ENCODE measurements around the gene SYNE2.

Gene SYNE2

GRCh38 chr14:64238631-64239030, 385.8 kb downstream of the SYNE2 start:
- Histone ChIP-seq H3K9me3 (ENCODE audit: control insufficient read depth, insufficient read depth, low read length) (no peaks in the 10 kb centered on the region), H3K27me3 (ENCODE audit: control insufficient read depth, insufficient read depth, low read length) (no peaks in the 10 kb centered on the region), H3K9ac (ENCODE audit: low read depth, low read length) (no peak overlapping the region), H3K4me1 (ENCODE audit: control insufficient read depth, insufficient read depth, low read length) (no peaks in the 10 kb centered on the region), H3K36me3 (ENCODE audit: control insufficient read depth, insufficient read depth, low read length) (no peaks in the 10 kb centered on the region), H3K4me3 (ENCODE audit: low read depth, low read length) (no peak overlapping the region)

- H3K4me3 ChIP-seq (ENCODE audit: low read depth, low read length), result no peak overlapping the region
- H3K36me3 ChIP-seq (ENCODE audit: control insufficient read depth, insufficient read depth, low read length), result no peaks in the 10 kb centered on the region
- H3K9me3 ChIP-seq (ENCODE audit: control insufficient read depth, insufficient read depth, low read length), result no peaks in the 10 kb centered on the region
- H3K27me3 ChIP-seq (ENCODE audit: control insufficient read depth, insufficient read depth, low read length), result no peaks in the 10 kb centered on the region
- H3K4me1 ChIP-seq (ENCODE audit: control insufficient read depth, insufficient read depth, low read length), result no peaks in the 10 kb centered on the region
- no peak overlapping the region for H3K9ac ChIP-seq (ENCODE audit: low read depth, low read length)
Observed at GRCh38 chr14:64244279-64244678, 391.5 kb downstream of the SYNE2 start.

DNA sequence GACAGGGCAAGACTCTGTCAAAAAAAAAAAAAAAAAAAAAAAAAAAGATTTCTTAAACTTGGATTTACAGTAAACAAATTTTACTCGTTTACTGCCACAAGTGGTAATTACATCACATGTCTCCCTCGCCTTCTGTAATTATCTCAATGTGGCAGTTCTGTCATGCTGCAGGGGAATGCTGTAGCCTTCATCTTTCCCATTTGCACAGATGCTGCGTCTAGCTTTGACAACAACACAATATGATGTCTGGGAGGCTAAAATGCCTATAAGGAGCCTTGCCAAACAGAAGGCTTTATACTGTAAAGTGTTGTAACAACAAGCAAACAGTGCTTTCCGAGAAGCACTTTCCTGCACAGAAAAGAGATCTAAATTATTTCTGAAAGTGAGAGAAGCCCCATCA, 392.7 kb downstream of the SYNE2 start:
- H3K9me3 ChIP-seq (ENCODE audit: control insufficient read depth, insufficient read depth, low read length), result no peaks in the 10 kb centered on the region
- no peaks in the 10 kb centered on the region for H3K4me1 ChIP-seq (ENCODE audit: control insufficient read depth, insufficient read depth, low read length)
- H3K27me3 ChIP-seq (ENCODE audit: control insufficient read depth, insufficient read depth, low read length), result no peaks in the 10 kb centered on the region
- no peak overlapping the region for H3K4me3 ChIP-seq (ENCODE audit: low read depth, low read length)
- no peak overlapping the region for H3K9ac ChIP-seq (ENCODE audit: low read depth, low read length)
- H3K36me3 ChIP-seq (ENCODE audit: control insufficient read depth, insufficient read depth, low read length), result no peaks in the 10 kb centered on the region

DNA sequence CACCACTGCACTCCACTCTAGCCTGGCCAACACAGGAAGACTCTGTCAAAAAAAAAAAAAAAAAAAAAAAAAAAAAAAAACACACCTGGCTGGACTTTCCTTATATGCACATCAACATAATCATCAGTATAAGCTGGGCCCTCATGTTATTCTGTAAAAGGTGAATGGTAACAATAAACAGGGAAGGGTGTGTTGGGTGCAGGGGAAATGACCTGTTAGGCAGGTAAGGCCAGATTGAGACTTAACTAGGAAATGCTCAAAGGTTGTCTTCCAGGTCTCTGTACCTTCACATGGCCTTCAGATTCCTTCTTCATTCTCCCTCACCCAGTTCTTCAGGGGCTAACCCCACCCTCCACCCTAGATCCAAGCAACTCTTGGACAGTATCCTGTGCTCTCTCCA, 393.9 kb downstream of the SYNE2 start:
- no peak overlapping the region for H3K9ac ChIP-seq (ENCODE audit: low read depth, low read length)
- H3K9me3 ChIP-seq (ENCODE audit: control insufficient read depth, insufficient read depth, low read length), result no peaks in the 10 kb centered on the region
- H3K4me3 ChIP-seq (ENCODE audit: low read depth, low read length), result no peak overlapping the region
- no peaks in the 10 kb centered on the region for H3K36me3 ChIP-seq (ENCODE audit: control insufficient read depth, insufficient read depth, low read length)
- H3K27me3 ChIP-seq (ENCODE audit: control insufficient read depth, insufficient read depth, low read length), result no peaks in the 10 kb centered on the region
- no peaks in the 10 kb centered on the region for H3K4me1 ChIP-seq (ENCODE audit: control insufficient read depth, insufficient read depth, low read length)

DNA sequence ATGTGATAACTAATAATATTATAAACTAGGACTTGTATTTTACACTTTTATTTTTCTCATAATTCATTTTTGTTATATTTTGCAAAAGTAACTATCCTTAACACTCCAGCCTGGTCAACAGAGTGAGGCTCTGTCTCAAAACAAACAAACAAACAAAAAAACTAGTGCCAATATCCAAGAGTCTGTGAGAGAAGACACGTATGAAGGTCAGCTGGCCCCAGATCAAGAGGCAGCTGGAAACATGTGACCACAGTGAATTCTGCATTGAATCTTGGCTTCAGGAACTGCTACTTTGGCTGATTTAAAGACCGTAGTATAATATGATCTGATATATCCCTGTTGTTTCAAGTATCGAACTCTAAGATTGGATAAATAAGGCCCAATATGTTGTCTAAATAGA, 394.4 kb downstream of the SYNE2 start:
- H3K9me3 ChIP-seq (ENCODE audit: control insufficient read depth, insufficient read depth, low read length), result no peaks in the 10 kb centered on the region
- H3K4me3 ChIP-seq (ENCODE audit: low read depth, low read length), result no peak overlapping the region
- no peaks in the 10 kb centered on the region for H3K36me3 ChIP-seq (ENCODE audit: control insufficient read depth, insufficient read depth, low read length)
- H3K4me1 ChIP-seq (ENCODE audit: control insufficient read depth, insufficient read depth, low read length), result no peaks in the 10 kb centered on the region
- H3K27me3 ChIP-seq (ENCODE audit: control insufficient read depth, insufficient read depth, low read length), result no peaks in the 10 kb centered on the region
- H3K9ac ChIP-seq (ENCODE audit: low read depth, low read length), result no peak overlapping the region

DNA sequence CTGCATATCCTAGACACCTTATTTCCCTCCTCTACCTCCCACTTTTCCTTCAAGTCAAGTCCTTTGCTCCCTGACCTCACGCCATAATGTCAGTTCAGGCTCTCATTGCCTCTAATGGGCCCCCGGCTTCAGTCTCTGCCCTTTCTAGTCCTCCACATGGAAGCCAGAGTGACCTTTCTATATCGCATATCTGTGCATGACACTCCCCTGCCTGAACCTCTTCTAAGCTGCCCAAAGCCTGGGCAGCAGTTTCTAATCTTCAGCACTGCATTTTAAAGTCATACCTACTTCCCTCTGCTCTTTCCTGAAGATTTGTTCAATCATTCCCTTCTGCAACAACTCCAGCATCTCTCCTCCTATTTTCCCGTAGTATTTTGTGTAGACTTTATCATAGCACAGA, 395.9 kb downstream of the SYNE2 start:
- Histone ChIP-seq H3K4me3 (ENCODE audit: low read depth, low read length) (no peak overlapping the region), H3K9me3 (ENCODE audit: control insufficient read depth, insufficient read depth, low read length) (no peaks in the 10 kb centered on the region), H3K9ac (ENCODE audit: low read depth, low read length) (no peak overlapping the region), H3K36me3 (ENCODE audit: control insufficient read depth, insufficient read depth, low read length) (no peaks in the 10 kb centered on the region), H3K4me1 (ENCODE audit: control insufficient read depth, insufficient read depth, low read length) (no peaks in the 10 kb centered on the region), H3K27me3 (ENCODE audit: control insufficient read depth, insufficient read depth, low read length) (no peaks in the 10 kb centered on the region)

- H3K9me3 ChIP-seq (ENCODE audit: control insufficient read depth, insufficient read depth, low read length), result no peaks in the 10 kb centered on the region
- H3K4me1 ChIP-seq (ENCODE audit: control insufficient read depth, insufficient read depth, low read length), result no peaks in the 10 kb centered on the region
- no peaks in the 10 kb centered on the region for H3K27me3 ChIP-seq (ENCODE audit: control insufficient read depth, insufficient read depth, low read length)
- no peaks in the 10 kb centered on the region for H3K36me3 ChIP-seq (ENCODE audit: control insufficient read depth, insufficient read depth, low read length)
- no peak overlapping the region for H3K4me3 ChIP-seq (ENCODE audit: low read depth, low read length)
- H3K9ac ChIP-seq (ENCODE audit: low read depth, low read length), result no peak overlapping the region
Observed at GRCh38 chr14:64249363-64249762, 396.6 kb downstream of the SYNE2 start.

GRCh38 chr14:64253672-64254071, 400.9 kb downstream of the SYNE2 start:
- Histone ChIP-seq H3K9ac (ENCODE audit: low read depth, low read length) (no peak overlapping the region), H3K9me3 (ENCODE audit: control insufficient read depth, insufficient read depth, low read length) (no peaks in the 10 kb centered on the region), H3K36me3 (ENCODE audit: control insufficient read depth, insufficient read depth, low read length) (no peaks in the 10 kb centered on the region), H3K4me1 (ENCODE audit: control insufficient read depth, insufficient read depth, low read length) (no peaks in the 10 kb centered on the region), H3K4me3 (ENCODE audit: low read depth, low read length) (no peak overlapping the region), H3K27me3 (ENCODE audit: control insufficient read depth, insufficient read depth, low read length) (no peaks in the 10 kb centered on the region)

DNA sequence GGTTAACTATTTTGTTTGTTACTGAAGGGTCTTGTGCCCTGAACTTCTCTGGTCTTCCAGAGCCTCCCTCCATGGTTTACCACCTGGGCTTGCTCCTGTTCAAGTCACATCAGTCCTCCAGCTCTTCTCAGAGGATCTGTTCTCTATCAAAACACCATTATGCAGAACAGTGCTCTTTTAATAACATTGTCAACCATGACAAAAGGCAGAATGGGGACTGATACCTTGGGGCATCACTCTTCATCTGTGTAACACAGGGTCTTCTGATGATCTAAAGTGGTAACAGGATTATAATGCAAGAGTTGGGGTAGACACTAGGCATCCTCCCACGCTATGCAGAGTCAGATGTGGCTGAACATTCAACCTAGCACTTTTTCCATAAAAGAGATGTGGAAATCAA, 403.0 kb downstream of the SYNE2 start:
- Histone ChIP-seq H3K36me3 (ENCODE audit: control insufficient read depth, insufficient read depth, low read length) (no peaks in the 10 kb centered on the region), H3K4me1 (ENCODE audit: control insufficient read depth, insufficient read depth, low read length) (no peaks in the 10 kb centered on the region), H3K9me3 (ENCODE audit: control insufficient read depth, insufficient read depth, low read length) (no peaks in the 10 kb centered on the region), H3K4me3 (ENCODE audit: low read depth, low read length) (no peak overlapping the region), H3K27me3 (ENCODE audit: control insufficient read depth, insufficient read depth, low read length) (no peaks in the 10 kb centered on the region), H3K9ac (ENCODE audit: low read depth, low read length) (no peak overlapping the region)

GRCh38 chr14:64260418-64260817, 407.6 kb downstream of the SYNE2 start:
- Histone ChIP-seq H3K36me3 (ENCODE audit: control insufficient read depth, insufficient read depth, low read length) (no peaks in the 10 kb centered on the region), H3K4me1 (ENCODE audit: control insufficient read depth, insufficient read depth, low read length) (no peaks in the 10 kb centered on the region), H3K9me3 (ENCODE audit: control insufficient read depth, insufficient read depth, low read length) (no peaks in the 10 kb centered on the region), H3K27me3 (ENCODE audit: control insufficient read depth, insufficient read depth, low read length) (no peaks in the 10 kb centered on the region), H3K4me3 (ENCODE audit: low read depth, low read length) (no peak overlapping the region), H3K9ac (ENCODE audit: low read depth, low read length) (no peak overlapping the region)

DNA sequence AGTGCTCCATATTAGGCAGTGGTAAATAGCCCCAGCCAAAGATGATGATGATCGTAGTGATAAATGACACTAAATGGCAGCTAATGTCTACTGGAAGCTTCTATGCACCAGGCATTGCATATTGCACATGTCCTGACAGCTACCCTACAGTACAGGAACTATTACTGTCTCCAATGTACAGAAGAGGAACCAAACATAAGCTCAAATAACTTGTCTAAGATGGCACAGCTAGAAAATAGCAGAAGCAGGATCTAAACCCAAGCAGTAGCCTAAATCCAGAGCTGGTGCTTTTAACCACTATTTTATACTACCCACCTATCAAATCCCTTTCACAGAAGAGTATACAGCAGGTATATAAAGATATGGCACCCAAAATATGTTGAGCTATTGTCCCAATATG, 412.4 kb downstream of the SYNE2 start:
- no peak overlapping the region for H3K9ac ChIP-seq (ENCODE audit: low read depth, low read length)
- no peaks in the 10 kb centered on the region for H3K4me1 ChIP-seq (ENCODE audit: control insufficient read depth, insufficient read depth, low read length)
- H3K36me3 ChIP-seq (ENCODE audit: control insufficient read depth, insufficient read depth, low read length), result no peaks in the 10 kb centered on the region
- H3K4me3 ChIP-seq (ENCODE audit: low read depth, low read length), result no peak overlapping the region
- H3K27me3 ChIP-seq (ENCODE audit: control insufficient read depth, insufficient read depth, low read length), result no peaks in the 10 kb centered on the region
- no peaks in the 10 kb centered on the region for H3K9me3 ChIP-seq (ENCODE audit: control insufficient read depth, insufficient read depth, low read length)

DNA sequence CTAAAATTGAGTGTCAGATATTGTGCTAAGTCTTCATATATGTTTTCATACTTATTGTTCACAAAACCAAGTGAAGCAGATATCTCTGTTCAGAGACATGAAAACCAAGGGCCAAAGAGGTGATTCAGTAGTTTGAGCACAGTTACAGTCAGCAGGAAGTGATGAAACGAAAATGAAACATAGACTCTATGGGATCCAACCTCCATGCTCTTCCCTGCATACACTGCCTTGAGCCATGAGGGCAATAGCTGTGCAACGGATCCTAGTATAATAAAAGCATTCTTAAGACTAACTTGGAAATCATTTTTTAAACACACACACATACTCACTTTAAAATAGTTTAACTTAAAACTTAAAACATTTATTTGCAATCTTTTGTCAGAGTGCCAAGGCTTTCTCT, 413.4 kb downstream of the SYNE2 start:
- no peaks in the 10 kb centered on the region for H3K36me3 ChIP-seq (ENCODE audit: control insufficient read depth, insufficient read depth, low read length)
- no peaks in the 10 kb centered on the region for H3K27me3 ChIP-seq (ENCODE audit: control insufficient read depth, insufficient read depth, low read length)
- no peak overlapping the region for H3K9ac ChIP-seq (ENCODE audit: low read depth, low read length)
- H3K4me1 ChIP-seq (ENCODE audit: control insufficient read depth, insufficient read depth, low read length), result no peaks in the 10 kb centered on the region
- no peaks in the 10 kb centered on the region for H3K9me3 ChIP-seq (ENCODE audit: control insufficient read depth, insufficient read depth, low read length)
- no peak overlapping the region for H3K4me3 ChIP-seq (ENCODE audit: low read depth, low read length)

DNA sequence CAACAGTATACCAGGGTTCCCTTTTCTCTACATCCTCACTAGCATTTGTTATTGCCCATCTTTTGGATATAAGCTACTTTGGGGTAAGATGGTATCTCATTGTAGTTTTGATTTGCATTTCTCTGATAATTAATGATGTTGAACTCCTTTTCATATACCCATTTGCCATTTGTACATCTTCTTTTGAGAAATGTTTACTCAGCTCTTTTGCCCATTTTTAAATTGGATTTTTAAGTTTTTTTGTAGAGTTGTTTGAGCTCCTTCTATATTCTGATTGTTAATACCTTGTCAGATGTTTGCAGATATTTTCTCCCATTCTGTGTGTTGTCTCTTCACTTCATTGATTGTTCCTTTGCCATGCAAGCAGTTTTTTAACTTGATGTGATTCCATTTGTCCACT, 419.2 kb downstream of the SYNE2 start:
- Histone ChIP-seq H3K9ac (ENCODE audit: low read depth, low read length) (no peak overlapping the region), H3K36me3 (ENCODE audit: control insufficient read depth, insufficient read depth, low read length) (no peaks in the 10 kb centered on the region), H3K27me3 (ENCODE audit: control insufficient read depth, insufficient read depth, low read length) (no peaks in the 10 kb centered on the region), H3K4me1 (ENCODE audit: control insufficient read depth, insufficient read depth, low read length) (no peaks in the 10 kb centered on the region), H3K4me3 (ENCODE audit: low read depth, low read length) (no peak overlapping the region), H3K9me3 (ENCODE audit: control insufficient read depth, insufficient read depth, low read length) (no peaks in the 10 kb centered on the region)
